ENCODE data around the gene TCERG1L.

The TCERG1L gene

DNA sequence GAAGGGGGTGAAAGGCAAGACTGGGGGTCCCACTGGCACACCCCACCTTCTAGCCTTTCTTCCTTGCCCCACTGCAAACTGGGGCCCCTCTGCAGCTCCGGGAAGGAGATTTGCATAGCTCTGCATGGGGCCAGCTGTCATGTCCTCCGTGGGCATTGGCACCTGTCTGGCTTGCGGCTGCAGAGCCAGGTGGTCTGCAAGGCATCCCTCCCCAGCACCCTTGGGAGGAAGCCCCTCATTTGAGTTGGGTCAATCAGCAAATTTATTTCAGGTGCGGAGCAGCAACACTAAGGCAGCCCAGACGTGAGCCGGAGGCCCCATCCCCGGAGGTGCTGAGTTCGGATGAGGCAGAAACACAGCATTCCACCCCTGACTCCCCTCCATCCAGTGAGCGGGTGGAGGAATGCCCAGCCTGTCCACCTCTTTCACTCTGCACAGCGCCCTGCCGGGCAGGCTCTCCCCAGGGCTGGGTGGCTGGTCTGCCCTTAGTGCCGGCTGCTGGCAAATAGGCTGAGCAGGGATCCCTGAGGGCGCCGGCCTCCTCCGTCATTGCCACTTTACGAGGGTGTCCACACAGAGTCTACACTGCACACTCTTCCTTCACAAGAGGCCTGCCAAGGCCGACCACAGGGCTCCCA, 143.2 kb downstream of the TCERG1L start:
- DNase-seq, result no peak
- Mint-ChIP-seq H3K27me3 (no peaks in the 10 kb centered on the region), H3K4me3 (no peak overlapping the region), H3K4me1 (peaks cover under 1% of the 10 kb centered on the region), H3K27ac (no peak overlapping the region), H3K36me3 (no peaks in the 10 kb centered on the region), H3K9me3 (no peaks in the 10 kb centered on the region)
- CTCF ChIA-PET, result no interaction called here

DNA sequence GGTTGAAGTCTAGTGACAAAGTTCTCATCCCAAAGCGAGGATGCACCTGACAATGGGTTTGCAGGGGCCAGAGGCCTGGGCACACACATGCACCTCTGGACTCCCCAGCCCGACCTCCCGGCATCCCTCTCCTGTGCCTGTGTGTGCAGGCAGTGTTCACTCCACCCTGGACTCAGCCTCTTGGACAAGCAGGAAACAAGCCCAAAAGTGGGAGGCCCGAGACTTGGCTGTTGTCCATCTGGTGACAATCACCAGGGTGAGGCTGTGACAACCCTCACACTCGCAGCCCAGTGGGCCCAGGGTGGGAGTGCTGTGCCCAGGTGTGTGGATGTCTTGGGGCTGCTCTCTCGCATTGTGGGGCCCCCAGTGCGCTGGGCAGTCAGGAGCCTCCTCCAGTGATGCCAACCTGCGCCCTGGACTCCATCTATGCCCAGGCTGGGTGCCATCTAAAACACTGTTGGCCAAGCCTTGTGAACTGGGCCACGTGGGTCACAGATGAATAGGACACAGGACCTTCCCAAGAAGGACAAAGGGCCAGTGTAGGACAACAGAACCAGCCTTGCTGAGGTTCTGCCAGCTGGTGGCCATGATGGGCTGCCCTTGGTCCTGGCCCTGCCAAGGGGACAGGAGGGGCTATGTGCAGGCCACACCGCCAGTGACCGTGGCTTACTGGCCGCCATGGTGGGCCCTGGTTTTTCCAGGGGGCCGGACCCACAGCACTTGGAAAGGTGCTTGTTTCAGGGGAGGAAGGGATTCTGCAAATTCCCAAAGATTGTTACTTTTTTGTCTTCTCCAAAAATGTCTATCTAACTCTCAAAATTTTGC, 144.3 kb downstream of the TCERG1L start:
- no peaks in the 10 kb centered on the region for H3K27me3 Mint-ChIP-seq
- no peak overlapping the region for H3K27ac Mint-ChIP-seq
- no peaks in the 10 kb centered on the region for H3K9me3 Mint-ChIP-seq
- no peak for DNase-seq
- H3K4me3 Mint-ChIP-seq, result no peak overlapping the region
- CTCF ChIA-PET, result no interaction called here
- H3K36me3 Mint-ChIP-seq, result no peaks in the 10 kb centered on the region
- H3K4me1 Mint-ChIP-seq, result peaks cover 6% of the 10 kb centered on the region

- Mint-ChIP-seq H3K27me3 (no peaks in the 10 kb centered on the region), H3K4me3 (no peak overlapping the region), H3K9me3 (no peaks in the 10 kb centered on the region), H3K27ac (no peak overlapping the region), H3K36me3 (no peaks in the 10 kb centered on the region), H3K4me1 (peaks cover 6% of the 10 kb centered on the region)
- CTCF ChIA-PET, result no interaction called here
- no peak for DNase-seq
These were observed 145.0 kb downstream of the TCERG1L start for GRCh38 chr10:131166486-131166885.

DNA sequence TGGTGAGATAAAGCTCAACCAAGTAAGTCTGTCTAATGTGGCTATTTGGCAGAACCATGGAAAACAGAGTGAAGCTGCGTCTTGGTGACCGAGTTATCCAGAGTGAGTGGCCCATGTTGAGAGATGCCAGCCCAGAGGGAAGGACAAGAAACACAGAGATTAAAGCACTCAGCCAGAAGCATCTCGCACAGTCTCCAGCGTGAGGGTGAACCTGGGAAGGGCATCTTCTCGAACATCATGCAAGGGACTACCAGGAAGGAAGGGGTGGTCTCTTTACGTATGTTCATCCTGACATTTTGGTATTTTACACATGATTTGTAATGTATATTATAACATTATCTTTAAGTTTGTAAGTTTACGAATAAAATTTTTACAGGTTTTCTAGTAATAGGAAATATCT, 146.4 kb downstream of the TCERG1L start:
- H3K27ac Mint-ChIP-seq, result no peak overlapping the region
- peaks cover 6% of the 10 kb centered on the region for H3K4me1 Mint-ChIP-seq
- no peak for DNase-seq
- no peak overlapping the region for H3K4me3 Mint-ChIP-seq
- no peaks in the 10 kb centered on the region for H3K9me3 Mint-ChIP-seq
- H3K27me3 Mint-ChIP-seq, result no peaks in the 10 kb centered on the region
- CTCF ChIA-PET, result no interaction called here
- H3K36me3 Mint-ChIP-seq, result no peaks in the 10 kb centered on the region

- Mint-ChIP-seq H3K9me3 (peaks cover 2% of the 10 kb centered on the region), H3K4me3 (no peak overlapping the region), H3K27me3 (no peaks in the 10 kb centered on the region), H3K4me1 (peaks cover 6% of the 10 kb centered on the region), H3K36me3 (no peaks in the 10 kb centered on the region), H3K27ac (no peak overlapping the region)
- CTCF ChIA-PET, result no interaction called here
- no peak for DNase-seq
These were observed 148.4 kb downstream of the TCERG1L start for GRCh38 chr10:131162866-131163843.

DNA sequence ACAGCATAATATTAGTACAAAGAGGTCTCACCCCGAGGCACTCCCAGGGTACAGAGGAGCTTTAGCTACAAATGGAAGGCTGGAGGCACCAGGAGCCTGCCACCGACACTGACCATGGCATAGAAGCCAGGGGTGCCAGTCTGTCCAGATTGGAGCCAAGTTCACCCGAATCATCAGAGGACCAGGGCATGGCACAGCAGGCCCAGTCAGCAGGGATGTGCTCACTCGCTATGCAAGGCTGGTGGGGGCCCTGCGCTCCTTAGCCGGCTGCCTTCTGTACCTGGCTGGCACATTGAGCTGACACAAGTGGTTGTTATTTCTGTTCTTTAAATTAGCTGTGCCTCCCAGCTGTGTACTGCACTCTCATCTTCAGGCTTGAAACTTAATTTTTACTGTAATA, 149.3 kb downstream of the TCERG1L start:
- Mint-ChIP-seq H3K27me3 (no peaks in the 10 kb centered on the region), H3K4me3 (no peak overlapping the region), H3K9me3 (peaks cover 2% of the 10 kb centered on the region), H3K4me1 (peaks cover 6% of the 10 kb centered on the region), H3K36me3 (no peaks in the 10 kb centered on the region), H3K27ac (no peak overlapping the region)
- no peak for DNase-seq
- CTCF ChIA-PET, result no interaction called here

GRCh38 chr10:131161087-131161486, 150.4 kb downstream of the TCERG1L start:
- H3K27ac Mint-ChIP-seq, result no peak overlapping the region
- no peak for DNase-seq
- peaks cover 6% of the 10 kb centered on the region for H3K4me1 Mint-ChIP-seq
- no peaks in the 10 kb centered on the region for H3K36me3 Mint-ChIP-seq
- peaks cover 6% of the 10 kb centered on the region for H3K27me3 Mint-ChIP-seq
- CTCF ChIA-PET, result no interaction called here
- H3K9me3 Mint-ChIP-seq, result peaks cover 2% of the 10 kb centered on the region
- no peak overlapping the region for H3K4me3 Mint-ChIP-seq

GRCh38 chr10:131160219-131160875, 151.2 kb downstream of the TCERG1L start:
- Mint-ChIP-seq H3K4me1 (peaks cover 6% of the 10 kb centered on the region), H3K9me3 (peaks cover 2% of the 10 kb centered on the region), H3K27ac (no peak overlapping the region), H3K4me3 (no peak overlapping the region), H3K36me3 (no peaks in the 10 kb centered on the region), H3K27me3 (peaks cover 13% of the 10 kb centered on the region)
- DNase-seq, result no peak
- CTCF ChIA-PET, result no interaction called here

- H3K4me3 Mint-ChIP-seq, result no peak overlapping the region
- no peak for DNase-seq
These were observed 151.8 kb downstream of the TCERG1L start for GRCh38 chr10:131159771-131160170.

GRCh38 chr10:131158695-131159094, 152.8 kb downstream of the TCERG1L start:
- Mint-ChIP-seq H3K9me3 (peaks cover 2% of the 10 kb centered on the region), H3K27ac (no peak overlapping the region), H3K4me3 (no peak overlapping the region), H3K4me1 (peaks cover 6% of the 10 kb centered on the region), H3K36me3 (no peaks in the 10 kb centered on the region), H3K27me3 (peaks cover 14% of the 10 kb centered on the region)
- CTCF ChIA-PET, result no interaction called here
- no peak for DNase-seq

More at GRCh38 chr10:131159771-131160170, 151.8 kb downstream of the TCERG1L start:
- H3K27ac Mint-ChIP-seq, result no peak overlapping the region
- H3K4me1 Mint-ChIP-seq, result peaks cover 6% of the 10 kb centered on the region
- H3K9me3 Mint-ChIP-seq, result peaks cover 2% of the 10 kb centered on the region
- H3K36me3 Mint-ChIP-seq, result no peaks in the 10 kb centered on the region
- H3K27me3 Mint-ChIP-seq, result peaks cover 14% of the 10 kb centered on the region
- CTCF ChIA-PET, result no interaction called here

DNA sequence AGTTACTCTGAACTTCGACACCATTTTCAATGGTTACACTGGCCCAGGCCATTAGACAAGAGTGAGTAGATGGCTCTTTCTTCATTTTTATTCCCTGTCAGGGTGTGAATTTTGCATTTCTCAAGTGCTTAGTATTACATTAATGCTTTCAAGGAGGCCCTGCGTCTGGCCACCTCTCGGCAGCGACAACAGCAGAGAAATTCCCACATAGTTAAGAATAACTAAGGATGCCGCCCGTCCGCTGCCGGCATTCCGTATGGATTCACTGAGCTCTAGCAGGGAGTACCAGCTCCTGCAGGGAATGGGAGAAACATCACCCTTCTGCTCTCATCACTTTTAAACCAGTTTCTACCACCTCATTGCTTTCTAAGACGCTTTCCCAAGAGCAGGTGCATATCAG, 153.6 kb downstream of the TCERG1L start:
- Mint-ChIP-seq H3K9me3 (peaks cover 2% of the 10 kb centered on the region), H3K36me3 (no peaks in the 10 kb centered on the region), H3K27ac (no peak overlapping the region), H3K27me3 (peaks cover 14% of the 10 kb centered on the region), H3K4me3 (no peak overlapping the region), H3K4me1 (peaks cover 1% of the 10 kb centered on the region)
- no peak for DNase-seq
- CTCF ChIA-PET, result no interaction called here

- H3K27me3 Mint-ChIP-seq, result peaks cover 14% of the 10 kb centered on the region
- no peaks in the 10 kb centered on the region for H3K4me1 Mint-ChIP-seq
- CTCF ChIA-PET, result no interaction called here
- DNase-seq, result no peak
- no peak overlapping the region for H3K27ac Mint-ChIP-seq
- peaks cover 11% of the 10 kb centered on the region for H3K9me3 Mint-ChIP-seq
- no peaks in the 10 kb centered on the region for H3K36me3 Mint-ChIP-seq
- no peak overlapping the region for H3K4me3 Mint-ChIP-seq
These were observed 155.7 kb downstream of the TCERG1L start for GRCh38 chr10:131155876-131156230.

GRCh38 chr10:131155218-131155875, 156.2 kb downstream of the TCERG1L start:
- H3K4me3 Mint-ChIP-seq, result no peak overlapping the region
- peaks cover 15% of the 10 kb centered on the region for H3K9me3 Mint-ChIP-seq
- H3K4me1 Mint-ChIP-seq, result no peaks in the 10 kb centered on the region
- CTCF ChIA-PET, result no interaction called here
- DNase-seq, result no peak
- H3K27me3 Mint-ChIP-seq, result peaks cover 14% of the 10 kb centered on the region
- H3K36me3 Mint-ChIP-seq, result no peaks in the 10 kb centered on the region
- H3K27ac Mint-ChIP-seq, result no peak overlapping the region

Measured in activated naive CD4-positive, alpha-beta T cell treated with anti-CD3 and anti-CD28 coated beads, Interleukin-2, amount 10 ng/mL, durations not matched to agents 7 days and 5 days (primary cell).